Testis (tissue), 2 donors: ENCODE measurements around the gene YBEY.

Experiments used
- POLR2A ChIP-seq: fragments of 450-650 bp; IDR thresholded peaks from one replicate; pipeline ENCODE4 v1.6.1; 2017; ENCODE audit warnings: antibody characterized with exemption, mild to moderate bottlenecking, moderate library complexity
- TF ChIP-seq, protein P1 (sequence below), 3 experiments: fragments of 450-650 bp in 2 of 3; fragments of 200-600 bp in 1 of 3; sonication (generic) in 1 of 3; IDR thresholded peaks; one replicate each; pipeline ENCODE4 v1.5.1; 2016 to 2019; ENCODE audit warnings: antibody characterized with exemption in 3 of 3, mild to moderate bottlenecking in 2 of 3, moderate library complexity in 1 of 3

DNA sequence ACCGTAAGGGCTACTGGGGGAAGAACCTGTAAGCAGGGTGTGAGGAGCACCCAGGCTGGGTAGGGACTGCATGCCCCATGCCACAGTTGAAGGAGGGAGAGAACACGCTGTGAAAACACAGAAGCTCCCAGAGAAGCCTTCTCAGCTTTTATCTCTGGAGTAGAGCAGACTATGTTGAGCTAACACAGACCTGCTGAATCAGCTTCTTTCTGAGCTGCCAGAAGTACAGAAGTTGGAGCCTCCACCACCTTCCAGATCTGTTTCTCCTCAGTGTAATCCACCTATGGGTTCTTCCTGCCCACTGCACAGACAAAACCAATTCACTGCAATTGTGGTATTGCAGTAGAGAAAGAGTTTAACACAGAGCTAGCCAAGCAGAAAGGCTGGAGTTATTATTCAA, 5.4 kb downstream of the YBEY start:
- TF ChIP-seq, protein P1, sequence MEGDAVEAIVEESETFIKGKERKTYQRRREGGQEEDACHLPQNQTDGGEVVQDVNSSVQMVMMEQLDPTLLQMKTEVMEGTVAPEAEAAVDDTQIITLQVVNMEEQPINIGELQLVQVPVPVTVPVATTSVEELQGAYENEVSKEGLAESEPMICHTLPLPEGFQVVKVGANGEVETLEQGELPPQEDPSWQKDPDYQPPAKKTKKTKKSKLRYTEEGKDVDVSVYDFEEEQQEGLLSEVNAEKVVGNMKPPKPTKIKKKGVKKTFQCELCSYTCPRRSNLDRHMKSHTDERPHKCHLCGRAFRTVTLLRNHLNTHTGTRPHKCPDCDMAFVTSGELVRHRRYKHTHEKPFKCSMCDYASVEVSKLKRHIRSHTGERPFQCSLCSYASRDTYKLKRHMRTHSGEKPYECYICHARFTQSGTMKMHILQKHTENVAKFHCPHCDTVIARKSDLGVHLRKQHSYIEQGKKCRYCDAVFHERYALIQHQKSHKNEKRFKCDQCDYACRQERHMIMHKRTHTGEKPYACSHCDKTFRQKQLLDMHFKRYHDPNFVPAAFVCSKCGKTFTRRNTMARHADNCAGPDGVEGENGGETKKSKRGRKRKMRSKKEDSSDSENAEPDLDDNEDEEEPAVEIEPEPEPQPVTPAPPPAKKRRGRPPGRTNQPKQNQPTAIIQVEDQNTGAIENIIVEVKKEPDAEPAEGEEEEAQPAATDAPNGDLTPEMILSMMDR (IDR thresholded peaks at IDR 0.05): no peak
- TF ChIP-seq POLR2A: no peak
